B cell (primary cell): ENCODE results near the gene CYTH3. TPM values are rescaled to one million over a fixed set of nuclear protein-coding genes. Genes with fewer than 3 reads are reported as not detected.

Source experiments
- ATAC-seq: fragments of 200-7000 bp; cut with Tn5 transposase; one replicate; pipeline ENCODE4 v1.10.0; 2021; ENCODE audit warnings: low read depth, mild to moderate bottlenecking, moderate number of reproducible peaks, moderate library complexity
- CTCF ChIA-PET: fragments of 350-600 bp; sonication (Branson Sonifier 250); formaldehyde crosslinking; loops from one replicate; lab custom pipeline; 2021; ENCODE audit warnings: antibody characterized with exemption, inconsistent platforms; lab: Charles Lee
- POLR2A ChIA-PET: fragments of 350-600 bp; sonication (Branson Sonifier 250); formaldehyde crosslinking; loops from one replicate; lab custom pipeline; 2021; ENCODE audit warnings: antibody characterized with exemption; lab: Charles Lee
- DNase-seq: peaks from one replicate; pipeline ENCODE4 v3.0.0; 2013
- H2AFZ ChIP-seq: 2 replicates; pipeline ENCODE4 v1.6.1; 2012; ENCODE audit warnings: mild to moderate bottlenecking, low read depth, low read length; ENCODE audit not compliant: insufficient read depth, poor library complexity, severe bottlenecking
- H3K27ac ChIP-seq, 2 donors: 1 replicate in 1 of 2; 2 replicates in 1 of 2; pipeline ENCODE4 v1.5.1; 2012 to 2013; ENCODE audit warnings: low read length in 2 of 2, mild to moderate bottlenecking in 2 of 2, moderate library complexity in 1 of 2
- H3K27me3 ChIP-seq, 4 experiments: fragments of 200-600 bp in 1 of 4; sonication (generic) in 1 of 4; replicated peaks in 1 of 4; 1 replicate in 2 of 4; 2 replicates in 2 of 4; pipeline versions ENCODE4 v1.6.1 to v1.7.0; 2013 to 2016; ENCODE audit warnings: low read length in 3 of 4, mild to moderate bottlenecking in 2 of 4, mixed read lengths in 1 of 4, moderate library complexity in 1 of 4; ENCODE audit not compliant: insufficient read depth in 4 of 4, control insufficient read depth in 3 of 4; ENCODE audit errors: control extremely low read depth in 1 of 4
- H3K36me3 ChIP-seq, 2 experiments: replicated peaks in 1 of 2; 1 replicate in 1 of 2; 2 replicates in 1 of 2; pipeline versions ENCODE4 v1.6.1 to v1.7.1; 2013; ENCODE audit warnings: low read length in 1 of 2; ENCODE audit not compliant: insufficient read depth in 2 of 2, control insufficient read depth in 1 of 2; ENCODE audit errors: control extremely low read depth in 1 of 2, extremely low read depth in 1 of 2
- H3K4me1 ChIP-seq, 2 donors: fragments of 200-600 bp in 1 of 2; sonication (generic) in 1 of 2; 1 replicate in 1 of 2; 2 replicates in 1 of 2; pipeline versions ENCODE4 v1.5.1 to v1.6.1; 2013 to 2017; ENCODE audit warnings: low read length in 2 of 2; ENCODE audit not compliant: control insufficient read depth in 2 of 2, insufficient read depth in 2 of 2
- H3K4me2 ChIP-seq: replicated peaks from 2 replicates; pipeline ENCODE3; 2012; ENCODE audit warnings: mild to moderate bottlenecking, low read depth, low read length; ENCODE audit not compliant: poor library complexity, severe bottlenecking
- H3K4me3 ChIP-seq, 5 experiments: fragments of 200-600 bp in 1 of 5; sonication (generic) in 1 of 5; 1 replicate in 3 of 5; 2 replicates in 2 of 5; pipeline versions ENCODE4 v1.5.1 to v1.7.0; 2011 to 2016; ENCODE audit warnings: low read length in 4 of 5, mild to moderate bottlenecking in 4 of 5, low read depth in 2 of 5, control low read depth in 1 of 5, moderate library complexity in 1 of 5; ENCODE audit not compliant: insufficient read depth in 1 of 5; ENCODE audit errors: control extremely low read depth in 1 of 5, extremely low read depth in 1 of 5
- H3K79me2 ChIP-seq: fragments of 200-600 bp; sonication (generic); one replicate; pipeline ENCODE4 v1.6.0; 2016; ENCODE audit warnings: low read length; ENCODE audit not compliant: control insufficient read depth, insufficient read depth
- H3K9ac ChIP-seq: fragments of 200-600 bp; sonication (generic); 2 replicates; pipeline ENCODE4 v1.6.1; 2017; ENCODE audit warnings: mild to moderate bottlenecking, low read length, moderate library complexity
- H3K9me3 ChIP-seq, 3 donors: one replicate each; pipeline versions ENCODE4 v1.6.1 to v1.7.1; 2013; ENCODE audit warnings: low read length in 2 of 3; ENCODE audit not compliant: control insufficient read depth in 2 of 3, insufficient read depth in 1 of 3; ENCODE audit errors: control extremely low read depth in 1 of 3
- H4K20me1 ChIP-seq: 2 replicates; pipeline ENCODE4 v1.6.0; 2012; ENCODE audit warnings: mild to moderate bottlenecking, low read length; ENCODE audit not compliant: insufficient read depth, control insufficient read depth, poor library complexity, severe bottlenecking
- H3K27ac Mint-ChIP-seq: one replicate; pipeline ENCODE4 v1.8.0; 2021; ENCODE audit warnings: mixed read lengths
- H3K27me3 Mint-ChIP-seq: one replicate; pipeline ENCODE4 v1.8.0; 2021; ENCODE audit warnings: mixed read lengths
- H3K4me1 Mint-ChIP-seq: one replicate; pipeline ENCODE4 v1.8.0; 2021; ENCODE audit warnings: mixed read lengths
- H3K4me3 Mint-ChIP-seq: one replicate; pipeline ENCODE4 v1.8.0; 2021; ENCODE audit warnings: mixed read lengths
- H3K9me3 Mint-ChIP-seq: one replicate; pipeline ENCODE4 v1.8.0; 2022; ENCODE audit warnings: mixed read lengths; ENCODE audit not compliant: insufficient read depth
- CTCF ChIP-seq: fragments of 200-600 bp; IDR thresholded peaks from one replicate; pipeline ENCODE4 v1.8.0; 2022; ENCODE audit warnings: antibody characterized with exemption, mild to moderate bottlenecking
- EZH2 ChIP-seq: IDR thresholded peaks from 2 replicates; pipeline ENCODE4 v1.6.1; 2012; ENCODE audit warnings: borderline replicate concordance, low read depth, mild to moderate bottlenecking, moderate library complexity, low read length; ENCODE audit not compliant: insufficient read depth, poor library complexity, severe bottlenecking
- WGBS: methylation state at CpG from one replicate; pipeline ENCODE4 v1.1.5; 2013; ENCODE audit warnings: missing lambda C conversion rate; ENCODE audit not compliant: insufficient coverage; 5-methylcytosine and 5-hydroxymethylcytosine counted together
- intact Hi-C: fragments of 100-400 bp; cut with micrococcal nuclease; formaldehyde crosslinking; loops from one replicate; pipeline ENCODE4 v1.10.0; 2022
- polyA plus RNA-seq: library from polyadenylated mRNA; depleted of rRNA; stranded (reverse); fragments of >200 nt; gene quantifications from 2 replicates; pipeline ENCODE4 v1.2.3, GENCODE V29; 2012
- total RNA-seq, 2 donors: library from RNA; stranded (reverse); fragments of 120-200 nt in 1 of 2; gene quantifications; 1 replicate in 1 of 2; 2 replicates in 1 of 2; pipeline versions ENCODE4 v1.2.3 to v1.2.4, GENCODE V29; 2013 to 2022

Gene CYTH3
- total and polyA plus RNA-seq, 2 donors (not counting 1 experiment from before 2014, with no cell fraction given): 5.2 to 11.3 TPM

- ChIA-PET POLR2A (no interaction called here), CTCF (no interaction called here)
- Mint-ChIP-seq H3K4me3 (no peak overlapping the region), H3K27ac (no peak overlapping the region), H3K9me3 (no peaks in the 10 kb centered on the region), H3K4me1 (no peaks in the 10 kb centered on the region), H3K27me3 (no peaks in the 10 kb centered on the region)
- H3K4me1 ChIP-seq: no peaks in the 10 kb centered on the region
- H3K4me2 ChIP-seq: no peak overlapping the region
- H3K9me3 ChIP-seq: no peaks in the 10 kb centered on the region
- H3K79me2 ChIP-seq: no peaks in the 10 kb centered on the region
- no peak overlapping the region for H3K9ac ChIP-seq
- TF ChIP-seq CTCF (no peak), EZH2 (no peak)
- no peaks in the 10 kb centered on the region for H4K20me1 ChIP-seq
- 83% methylated on average over 14 of the region's 20 CpGs for WGBS
- no peaks in the 10 kb centered on the region for H3K27me3 ChIP-seq
- no peak for ATAC-seq
- H2AFZ ChIP-seq: no peak overlapping the region
- intact Hi-C loops: no loop called here
- no peaks in the 10 kb centered on the region for H3K36me3 ChIP-seq
- DNase-seq: no peak
- no peak overlapping the region for H3K27ac ChIP-seq
- no peak overlapping the region for H3K4me3 ChIP-seq
Observed at GRCh38 chr7:6284461-6285360, 12.3 kb upstream of the CYTH3 start.

GRCh38 chr7:6284055-6284400 lies 11.6 kb upstream of the CYTH3 start:
- DNase-seq: no peak
- ChIA-PET POLR2A (no interaction called here), CTCF (no interaction called here)

More at GRCh38 chr7:6284055-6284400, 11.6 kb upstream of the CYTH3 start:
- H3K27me3 Mint-ChIP-seq: no peaks in the 10 kb centered on the region
- no peak overlapping the region for H3K4me3 Mint-ChIP-seq
- Histone ChIP-seq H3K79me2 (no peaks in the 10 kb centered on the region), H3K4me1 (no peaks in the 10 kb centered on the region), H3K27me3 (no peaks in the 10 kb centered on the region), H3K4me2 (no peak overlapping the region), H3K9ac (no peak overlapping the region), H3K36me3 (no peaks in the 10 kb centered on the region), H3K4me3 (no peak overlapping the region), H2AFZ (no peak overlapping the region), H3K27ac (no peak overlapping the region), H3K9me3 (no peaks in the 10 kb centered on the region), H4K20me1 (no peaks in the 10 kb centered on the region)
- intact Hi-C loops: no loop called here
- H3K27ac Mint-ChIP-seq: no peak overlapping the region
- no peaks in the 10 kb centered on the region for H3K4me1 Mint-ChIP-seq
- no peak for ATAC-seq
- WGBS: 94% methylated on average over 7 of the region's 7 CpGs
- H3K9me3 Mint-ChIP-seq: no peaks in the 10 kb centered on the region
- TF ChIP-seq CTCF: no peak
- TF ChIP-seq EZH2: no peak
